ENCODE data around the gene CPT1B.

DNA sequence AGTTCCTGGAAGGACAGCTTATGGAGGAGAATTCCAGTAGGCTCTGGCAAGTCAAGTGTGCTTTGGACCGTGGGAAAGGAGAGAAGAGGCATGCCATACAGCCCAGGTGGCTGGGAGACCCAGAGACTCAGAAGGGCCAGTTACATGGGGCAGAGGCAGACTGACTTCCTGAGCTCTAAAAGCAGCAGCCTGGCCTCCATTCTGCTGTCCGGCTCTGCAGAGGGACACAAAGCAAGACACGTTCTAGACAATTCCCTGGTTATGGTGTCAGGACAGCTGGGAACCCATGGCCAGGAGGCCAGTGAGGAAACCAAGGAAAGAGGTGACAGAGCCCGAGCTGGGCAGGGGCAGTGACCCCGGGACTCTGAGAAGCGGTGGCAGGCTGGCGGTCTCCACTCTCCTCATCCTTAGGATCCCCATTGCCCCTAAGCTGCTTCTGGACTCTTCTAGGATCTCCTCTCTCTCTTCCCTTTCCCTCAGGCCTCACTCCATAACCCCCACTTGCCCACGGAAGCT, 2.7 kb downstream of the CPT1B start:
- TF ChIP-seq, protein P1, sequence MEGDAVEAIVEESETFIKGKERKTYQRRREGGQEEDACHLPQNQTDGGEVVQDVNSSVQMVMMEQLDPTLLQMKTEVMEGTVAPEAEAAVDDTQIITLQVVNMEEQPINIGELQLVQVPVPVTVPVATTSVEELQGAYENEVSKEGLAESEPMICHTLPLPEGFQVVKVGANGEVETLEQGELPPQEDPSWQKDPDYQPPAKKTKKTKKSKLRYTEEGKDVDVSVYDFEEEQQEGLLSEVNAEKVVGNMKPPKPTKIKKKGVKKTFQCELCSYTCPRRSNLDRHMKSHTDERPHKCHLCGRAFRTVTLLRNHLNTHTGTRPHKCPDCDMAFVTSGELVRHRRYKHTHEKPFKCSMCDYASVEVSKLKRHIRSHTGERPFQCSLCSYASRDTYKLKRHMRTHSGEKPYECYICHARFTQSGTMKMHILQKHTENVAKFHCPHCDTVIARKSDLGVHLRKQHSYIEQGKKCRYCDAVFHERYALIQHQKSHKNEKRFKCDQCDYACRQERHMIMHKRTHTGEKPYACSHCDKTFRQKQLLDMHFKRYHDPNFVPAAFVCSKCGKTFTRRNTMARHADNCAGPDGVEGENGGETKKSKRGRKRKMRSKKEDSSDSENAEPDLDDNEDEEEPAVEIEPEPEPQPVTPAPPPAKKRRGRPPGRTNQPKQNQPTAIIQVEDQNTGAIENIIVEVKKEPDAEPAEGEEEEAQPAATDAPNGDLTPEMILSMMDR (conservative IDR thresholded peaks at IDR 0.05; ENCODE audit: low read depth, low read length) = no peak
- TF ChIP-seq EZH2 (IDR thresholded peaks at IDR 0.05; ENCODE audit: borderline replicate concordance, low read depth, low read length, poor library complexity, severe bottlenecking) = no peak
